ENCODE data around the gene ISM1. TPM values are rescaled to one million over a fixed set of nuclear protein-coding genes. Genes with fewer than 3 reads are reported as not detected.
"Not testable (repeated sequence)": the region's sequence is repeated elsewhere in the genome, so short reads cannot be mapped to it uniquely, and the experiment has no call there.

The ISM1 gene
- total and polyA plus RNA-seq, 7 donors: 0.60 to 3.3 (median 1.5) TPM; not detected in 1

GRCh38 chr20:13229538-13229937 lies 8.5 kb downstream of the ISM1 start:
- TF ChIP-seq CTCF (IDR thresholded peaks at IDR 0.05): no peak
- TF ChIP-seq POLR2A (IDR thresholded peaks at IDR 0.05): no peak
- TF ChIP-seq EP300 (IDR thresholded peaks at IDR 0.05): no peak
- no peak for TF ChIP-seq POLR2AphosphoS5 (IDR thresholded peaks at IDR 0.05)
- intact Hi-C loops (cut with DNase I): no loop called here
- Histone ChIP-seq H3K4me1 (no peaks in the 10 kb centered on the region), H3K27me3 (no peaks in the 10 kb centered on the region), H3K27ac (no peak overlapping the region), H3K36me3 (no peaks in the 10 kb centered on the region), H3K9me3 (peaks cover 0 to 2% (median 0%) of the 10 kb centered on the region in 4 donors), H3K4me3 (no peak overlapping the region)
- DNase-seq: no peak

DNA sequence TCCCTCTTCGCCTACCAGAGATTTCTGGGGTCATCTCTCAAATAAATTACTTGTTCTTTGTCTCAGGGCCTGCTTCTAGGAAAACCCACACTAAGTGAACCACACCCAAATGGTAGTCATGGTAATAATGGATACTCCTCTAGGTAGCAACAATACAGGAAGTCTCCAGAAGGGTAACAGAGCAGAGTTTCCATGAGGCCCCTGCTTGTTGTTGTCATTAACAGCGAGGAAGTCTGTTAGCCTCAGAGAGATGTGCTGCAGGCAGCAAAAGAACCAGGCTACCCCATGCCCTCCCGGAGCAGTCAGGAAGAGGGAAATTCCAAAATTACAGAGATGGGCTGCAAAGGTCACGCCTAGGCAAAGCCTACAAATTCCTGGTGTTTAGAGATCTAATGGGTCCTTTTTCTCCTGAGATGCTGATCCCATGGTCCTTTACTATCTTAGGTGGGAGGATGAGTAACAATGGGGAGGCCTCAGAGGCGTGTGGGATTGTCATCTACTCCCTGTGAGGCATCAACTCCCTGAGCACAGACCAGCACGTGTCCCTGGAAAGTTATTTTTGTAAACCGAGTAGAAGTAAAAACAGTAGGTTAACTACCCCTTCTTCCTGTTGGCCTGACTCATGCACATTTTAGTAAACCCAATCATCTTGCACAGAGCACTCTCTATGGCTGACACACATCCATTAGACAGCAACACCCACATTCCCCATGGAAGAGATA lies 10.1 kb downstream of the ISM1 start:
- no peak for TF ChIP-seq CTCF (IDR thresholded peaks at IDR 0.05)
- TF ChIP-seq POLR2A (IDR thresholded peaks at IDR 0.05): no peak
- TF ChIP-seq POLR2AphosphoS5 (IDR thresholded peaks at IDR 0.05): no peak
- TF ChIP-seq EP300 (IDR thresholded peaks at IDR 0.05): no peak
- H3K36me3 ChIP-seq: no peaks in the 10 kb centered on the region
- peaks cover 0 to 2% (median 0%) of the 10 kb centered on the region in 4 donors for H3K9me3 ChIP-seq
- intact Hi-C loops (cut with DNase I): no loop called here
- H3K4me1 ChIP-seq: no peaks in the 10 kb centered on the region
- H3K27me3 ChIP-seq: no peaks in the 10 kb centered on the region
- 64 to 75% methylated on average over 7 of the region's 7 CpGs for WGBS, 2 donors
- H3K27ac ChIP-seq: peak overlapping the region in 1 of 4 donors; percentile 33
- no peak for DNase-seq
- H3K4me3 ChIP-seq: no peak overlapping the region

DNA sequence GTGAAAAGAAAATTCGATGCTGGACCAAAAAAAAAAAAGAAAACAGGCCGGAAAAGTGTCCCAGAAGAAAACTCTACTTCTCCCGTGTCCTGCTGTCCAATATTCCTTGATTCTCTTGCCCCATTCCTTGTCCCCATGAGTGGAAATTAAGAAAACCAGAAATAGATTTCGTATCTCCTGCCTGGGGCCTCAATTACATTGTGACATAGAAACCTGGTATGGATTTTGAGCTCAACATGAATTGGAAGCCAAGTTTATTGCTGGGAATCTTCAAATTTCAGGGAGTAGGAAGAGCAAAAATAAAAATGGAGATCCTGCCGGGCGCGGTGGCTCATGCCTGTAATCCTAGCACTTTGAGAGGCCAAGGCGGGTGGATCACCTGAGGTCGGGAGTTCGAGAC lies 11.9 kb downstream of the ISM1 start:
- H3K36me3 ChIP-seq: no peaks in the 10 kb centered on the region
- no peaks in the 10 kb centered on the region for H3K9me3 ChIP-seq
- no peaks in the 10 kb centered on the region for H3K27me3 ChIP-seq
- intact Hi-C loops (cut with DNase I): no loop called here
- H3K4me1 ChIP-seq: no peaks in the 10 kb centered on the region
- H3K27ac ChIP-seq: no peak overlapping the region
- WGBS, 2 donors: 94% methylated on average over 10 of the region's 10 CpGs
- no peak overlapping the region for H3K4me3 ChIP-seq
- TF ChIP-seq POLR2A (IDR thresholded peaks at IDR 0.05): no peak
- no peak for TF ChIP-seq CTCF (IDR thresholded peaks at IDR 0.05)
- no peak for TF ChIP-seq POLR2AphosphoS5 (IDR thresholded peaks at IDR 0.05)
- TF ChIP-seq EP300 (IDR thresholded peaks at IDR 0.05): no peak
- DNase-seq: no peak

- H3K4me3 ChIP-seq: no peak overlapping the region
- TF ChIP-seq POLR2AphosphoS5 (IDR thresholded peaks at IDR 0.05): no peak
- no peak overlapping the region for H3K27ac ChIP-seq
- H3K9me3 ChIP-seq: no peaks in the 10 kb centered on the region
- no peaks in the 10 kb centered on the region for H3K4me1 ChIP-seq
- no peak for DNase-seq
- no peaks in the 10 kb centered on the region for H3K27me3 ChIP-seq
- 73% methylated on average over 1 of the region's 1 CpG for WGBS, 2 donors
- H3K36me3 ChIP-seq: no peaks in the 10 kb centered on the region
- intact Hi-C loops (cut with DNase I): no loop called here
Observed at GRCh38 chr20:13234961-13235360, 13.9 kb downstream of the ISM1 start.

GRCh38 chr20:13236360-13236759 lies 15.3 kb downstream of the ISM1 start:
- 92 to 97% methylated on average over 2 of the region's 2 CpGs for WGBS, 2 donors
- not testable (repeated sequence) for H3K4me1 ChIP-seq

More at GRCh38 chr20:13236360-13236759, 15.3 kb downstream of the ISM1 start:
- H3K27me3 ChIP-seq; H3K36me3 ChIP-seq; H3K9me3 ChIP-seq; intact Hi-C loops (cut with DNase I); H3K27ac ChIP-seq; DNase-seq; H3K4me3 ChIP-seq: not testable (repeated sequence)
